Type B pancreatic cell (in vitro differentiated cells): ENCODE measurements around the gene TRIM3. TPM values are rescaled to one million over a fixed set of nuclear protein-coding genes. Genes with fewer than 3 reads are reported as not detected.

Experiments used
- DNase-seq: peaks from one replicate; pipeline ENCODE4 v3.0.0; 2021; ENCODE audit warnings: mixed read lengths; ENCODE audit not compliant: unreplicated experiment; ENCODE audit errors: extremely low spot score
- H3K27ac Mint-ChIP-seq: 2 replicates; pipeline ENCODE4 v1.8.0; 2021; ENCODE audit warnings: mild to moderate bottlenecking, mixed read lengths
- H3K27me3 Mint-ChIP-seq: 2 replicates; pipeline ENCODE4 v1.8.0; 2021; ENCODE audit warnings: mixed read lengths
- H3K36me3 Mint-ChIP-seq: 2 replicates; pipeline ENCODE4 v1.8.0; 2021; ENCODE audit warnings: mixed read lengths
- H3K4me1 Mint-ChIP-seq: one replicate; pipeline ENCODE4 v1.8.0; 2021; ENCODE audit warnings: mixed read lengths; ENCODE audit not compliant: unreplicated experiment
- H3K4me3 Mint-ChIP-seq: 2 replicates; pipeline ENCODE4 v1.8.0; 2021; ENCODE audit warnings: mild to moderate bottlenecking, mixed read lengths
- H3K9me3 Mint-ChIP-seq: 2 replicates; pipeline ENCODE4 v1.8.0; 2021; ENCODE audit warnings: mixed read lengths
- CTCF ChIP-seq: fragments of 200-600 bp; sonication (generic); conservative IDR thresholded peaks from 2 replicates; pipeline ENCODE4 v1.5.0; 2021; ENCODE audit warnings: antibody characterized with exemption, mild to moderate bottlenecking
- total RNA-seq: library from RNA; stranded (reverse); gene quantifications from 2 replicates; pipeline ENCODE4 v1.2.1, GENCODE V29; 2021; ENCODE audit warnings: low replicate concordance

TRIM3 gene
- total RNA-seq, 1 donor from 2014 or later: 22.9 TPM

DNA sequence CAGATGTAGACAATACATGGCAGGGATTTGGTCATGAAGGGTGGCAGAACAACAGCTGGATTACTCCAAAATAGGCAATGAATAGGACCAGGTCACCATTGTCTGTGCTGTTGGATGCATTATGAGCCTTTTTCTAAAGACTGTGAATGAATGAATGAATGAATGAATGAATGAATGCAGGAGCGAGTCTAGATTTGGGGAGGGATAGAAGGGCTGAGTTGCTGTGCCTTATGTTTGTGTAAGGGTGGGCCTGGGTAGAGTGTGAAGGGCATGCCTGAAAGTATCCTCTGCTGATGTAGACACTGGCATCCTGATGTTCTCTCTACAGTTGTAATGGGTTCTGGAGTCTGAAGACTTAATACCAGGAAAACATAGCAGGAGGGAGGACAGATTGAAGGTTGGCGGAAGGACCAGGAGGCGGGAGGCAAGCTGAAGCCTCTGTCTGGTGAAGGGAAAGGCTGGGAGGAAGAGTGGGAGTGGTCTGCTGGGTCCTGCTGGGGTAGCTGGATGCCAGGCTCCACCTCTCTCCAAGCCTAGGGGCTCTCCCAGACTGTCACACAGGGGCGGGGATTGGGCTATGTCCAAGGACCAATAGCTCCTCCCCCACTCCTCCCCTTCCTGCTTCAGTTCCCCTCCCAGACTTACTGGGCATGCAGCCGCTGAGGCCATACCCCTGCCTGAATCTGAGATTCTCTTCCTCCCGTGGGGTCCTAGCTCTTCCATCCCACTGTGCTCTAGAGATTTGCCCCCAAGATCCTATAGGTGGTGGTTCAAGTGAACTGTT is 4.8 kb downstream of the TRIM3 start:
- Mint-ChIP-seq H3K4me3 (no peak overlapping the region), H3K4me1 (peaks cover 13% of the 10 kb centered on the region), H3K27ac (no peak overlapping the region), H3K36me3 (peaks cover 4% of the 10 kb centered on the region), H3K27me3 (no peaks in the 10 kb centered on the region), H3K9me3 (no peaks in the 10 kb centered on the region)
- DNase-seq: peak; percentile 83
- TF ChIP-seq CTCF: no peak

DNA sequence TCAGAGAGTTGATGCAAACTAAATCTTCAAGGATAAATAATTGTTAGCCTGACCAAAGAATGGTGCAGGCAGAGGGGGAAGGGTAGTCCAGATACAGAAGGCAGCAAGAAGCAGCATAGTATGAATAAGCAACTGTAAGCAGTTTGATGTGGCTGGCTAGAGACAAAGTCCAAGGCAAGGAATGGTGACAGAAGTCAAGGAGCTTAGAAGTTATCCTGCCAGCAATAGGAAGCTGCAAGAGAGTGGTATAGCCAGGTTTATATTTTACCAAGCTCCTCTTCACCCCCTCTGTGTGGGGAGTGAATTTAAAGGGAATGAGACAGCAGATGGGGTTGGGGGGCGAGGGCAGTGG is 14.7 kb downstream of the TRIM3 start:
- no peak overlapping the region for H3K4me3 Mint-ChIP-seq
- H3K27ac Mint-ChIP-seq: peak overlapping the region; percentile 87
- no peaks in the 10 kb centered on the region for H3K4me1 Mint-ChIP-seq
- H3K36me3 Mint-ChIP-seq: peaks cover 27% of the 10 kb centered on the region
- no peaks in the 10 kb centered on the region for H3K9me3 Mint-ChIP-seq
- no peaks in the 10 kb centered on the region for H3K27me3 Mint-ChIP-seq
- no peak for TF ChIP-seq CTCF
- no peak for DNase-seq

DNA sequence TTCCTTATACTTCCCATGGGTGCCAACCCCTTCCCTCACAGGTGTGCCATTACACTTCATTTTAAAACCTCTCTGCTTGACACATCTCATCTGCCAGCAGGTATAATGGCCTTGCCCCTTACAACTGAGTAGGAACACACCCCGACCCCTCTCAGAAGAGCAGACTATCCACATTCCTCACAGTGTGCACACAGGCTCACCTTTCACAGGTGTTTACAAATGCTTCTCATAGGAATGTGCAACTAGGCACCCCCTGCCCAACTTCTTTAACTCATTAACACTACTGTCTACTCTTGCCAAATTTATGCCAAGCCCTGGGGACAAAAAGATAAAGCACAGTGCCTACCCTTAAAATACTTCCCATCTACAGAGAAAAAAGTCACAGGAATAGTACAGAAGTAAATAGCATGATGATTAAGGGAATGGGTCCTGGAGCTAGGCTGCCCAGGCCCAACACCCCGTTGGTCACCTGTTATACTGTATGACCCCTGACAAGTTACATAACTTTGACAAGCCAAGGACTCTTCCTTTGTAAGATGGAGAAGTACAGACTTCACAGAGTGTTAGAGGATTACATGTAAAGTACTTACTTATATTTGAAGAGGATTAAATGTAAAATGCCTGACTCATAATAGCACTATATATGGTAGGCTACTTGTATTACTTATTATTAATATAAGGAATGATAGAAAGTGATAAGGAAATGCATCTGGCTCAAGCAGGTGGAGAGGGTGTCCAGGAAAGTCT is 15.2 kb downstream of the TRIM3 start:
- H3K27ac Mint-ChIP-seq: peak overlapping the region; percentile 87
- no peak for DNase-seq
- TF ChIP-seq CTCF: no peak
- no peaks in the 10 kb centered on the region for H3K4me1 Mint-ChIP-seq
- H3K4me3 Mint-ChIP-seq: peak overlapping the region; percentile 32
- peaks cover 23% of the 10 kb centered on the region for H3K36me3 Mint-ChIP-seq
- no peaks in the 10 kb centered on the region for H3K9me3 Mint-ChIP-seq
- H3K27me3 Mint-ChIP-seq: no peaks in the 10 kb centered on the region

GRCh38 chr11:6457581-6458320 is 16.0 kb downstream of the TRIM3 start:
- no peaks in the 10 kb centered on the region for H3K27me3 Mint-ChIP-seq
- peaks cover 20% of the 10 kb centered on the region for H3K36me3 Mint-ChIP-seq
- H3K27ac Mint-ChIP-seq: peak overlapping the region; percentile 87
- no peaks in the 10 kb centered on the region for H3K4me1 Mint-ChIP-seq
- no peak for TF ChIP-seq CTCF
- no peak overlapping the region for H3K4me3 Mint-ChIP-seq
- DNase-seq: no peak
- H3K9me3 Mint-ChIP-seq: no peaks in the 10 kb centered on the region

DNA sequence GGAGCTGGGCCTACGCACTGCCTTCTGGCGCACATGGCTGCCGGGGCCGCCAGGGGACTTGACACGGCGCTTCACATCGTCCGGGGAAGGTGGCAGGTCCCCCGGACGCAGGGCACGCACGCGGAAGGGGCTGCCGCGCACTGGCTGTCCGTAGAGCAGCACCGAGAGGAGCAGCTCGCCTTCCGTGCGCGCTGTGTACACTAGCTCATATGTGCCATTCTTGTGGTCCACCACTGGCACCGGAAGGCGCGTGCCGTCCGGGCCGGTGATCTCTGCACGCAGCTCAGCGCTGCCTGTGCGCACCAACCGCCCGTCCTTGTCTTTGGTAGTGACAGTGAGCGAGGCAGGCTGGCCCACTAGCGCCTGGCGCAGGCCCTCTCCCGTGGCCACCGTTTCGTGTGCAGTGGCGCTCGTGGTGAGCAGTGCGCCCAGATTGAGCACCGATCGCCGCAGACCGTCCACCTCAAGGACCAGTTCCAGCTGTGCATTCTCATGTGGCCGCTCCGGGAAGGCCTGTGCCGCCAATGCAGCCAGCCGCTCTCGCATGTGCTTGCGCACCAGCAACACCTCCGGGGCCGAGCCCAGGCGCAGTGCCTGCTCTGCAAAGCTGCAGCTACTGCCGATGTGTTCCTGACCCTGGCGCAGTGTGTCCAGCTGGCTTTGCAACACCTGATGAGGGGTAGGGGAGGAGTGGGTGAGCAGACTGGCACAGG is 17.2 kb downstream of the TRIM3 start:
- no peak overlapping the region for H3K27ac Mint-ChIP-seq
- no peaks in the 10 kb centered on the region for H3K27me3 Mint-ChIP-seq
- no peak for TF ChIP-seq CTCF
- no peak overlapping the region for H3K4me3 Mint-ChIP-seq
- H3K9me3 Mint-ChIP-seq: no peaks in the 10 kb centered on the region
- peaks cover 14% of the 10 kb centered on the region for H3K36me3 Mint-ChIP-seq
- DNase-seq: no peak
- H3K4me1 Mint-ChIP-seq: no peaks in the 10 kb centered on the region
